Measurements from ENCODE around the gene CCT7. TPM values are rescaled to one million over a fixed set of nuclear protein-coding genes. Genes with fewer than 3 reads are reported as not detected.

Gene CCT7
- total RNA-seq, 1 donor: 196 TPM

- TF ChIP-seq CTCF (IDR thresholded peaks at IDR 0.05; ENCODE audit: insufficient read depth, low read length): peak; percentile 97
- H3K4me3 ChIP-seq (ENCODE audit: low read depth, low read length): no peak overlapping the region
- peak; percentile 96 for DNase-seq (ENCODE audit: low read depth)
Observed at GRCh38 chr2:73212448-73213176, 21.5 kb upstream of the CCT7 start.

GRCh38 chr2:73214120-73215035, 19.7 kb upstream of the CCT7 start, which contains the start of gene SMYD5:
Gene SMYD5 (plus strand): TSS chr2:73214245. CDS start chr2:73214267, 22 bp downstream.
- DNase-seq (ENCODE audit: low read depth): peak; percentile 77
- TF ChIP-seq CTCF (IDR thresholded peaks at IDR 0.05; ENCODE audit: insufficient read depth, low read length): no peak
- peak within 1 kb of the TSS; percentile 81 for H3K4me3 ChIP-seq (ENCODE audit: low read depth, low read length)

- peak overlapping the region; percentile 81 for H3K4me3 ChIP-seq (ENCODE audit: low read depth, low read length)
- DNase-seq (ENCODE audit: low read depth): no peak
- TF ChIP-seq CTCF (IDR thresholded peaks at IDR 0.05; ENCODE audit: insufficient read depth, low read length): no peak
Observed at GRCh38 chr2:73215254-73215653, 18.9 kb upstream of the CCT7 start.

GRCh38 chr2:73217160-73217559, 16.9 kb upstream of the CCT7 start:
- no peak for DNase-seq (ENCODE audit: low read depth)
- no peak for TF ChIP-seq CTCF (IDR thresholded peaks at IDR 0.05; ENCODE audit: insufficient read depth, low read length)
- no peak overlapping the region for H3K4me3 ChIP-seq (ENCODE audit: low read depth, low read length)

GRCh38 chr2:73217826-73218225, 16.3 kb upstream of the CCT7 start:
- no peak overlapping the region for H3K4me3 ChIP-seq (ENCODE audit: low read depth, low read length)
- TF ChIP-seq CTCF (IDR thresholded peaks at IDR 0.05; ENCODE audit: insufficient read depth, low read length): no peak
- DNase-seq (ENCODE audit: low read depth): no peak

- H3K4me3 ChIP-seq (ENCODE audit: low read depth, low read length): no peak overlapping the region
- DNase-seq (ENCODE audit: low read depth): peak; percentile 33
- no peak for TF ChIP-seq CTCF (IDR thresholded peaks at IDR 0.05; ENCODE audit: insufficient read depth, low read length)
Observed at GRCh38 chr2:73218298-73218697, 15.8 kb upstream of the CCT7 start.

All from fibroblast of the aortic adventitia (primary cell).